ENCODE measurements around the gene RAD51C.
A peak's percentile ranks its signal among the peaks of the same experiment; 100 is the strongest.
"Not testable (repeated sequence)": the region's sequence is repeated elsewhere in the genome, so short reads cannot be mapped to it uniquely, and the experiment has no call there.

RAD51C gene

GRCh38 chr17:58684003-58684402, 8.4 kb upstream of the RAD51C start:
- Histone ChIP-seq H3K4me1 (ENCODE audit: control insufficient read depth in 2 of 2, insufficient read depth in 2 of 2, low read length in 2 of 2) (no peaks in the 10 kb centered on the region), H3K36me3 (ENCODE audit: control insufficient read depth in 2 of 2, insufficient read depth in 2 of 2, low read length in 2 of 2) (no peaks in the 10 kb centered on the region), H3K4me3 (ENCODE audit: low read length in 2 of 2) (no peak overlapping the region), H3K27me3 (ENCODE audit: control insufficient read depth in 2 of 2, insufficient read depth in 2 of 2, low read length in 2 of 2) (no peaks in the 10 kb centered on the region), H3K9ac (ENCODE audit: low read depth in 1 of 2, low read length in 2 of 2) (no peak overlapping the region), H3K27ac (ENCODE audit: low read depth in 2 of 2, low read length in 2 of 2) (no peak overlapping the region), H3K9me3 (ENCODE audit: control insufficient read depth in 2 of 2, low read length in 2 of 2) (no peaks in the 10 kb centered on the region)

GRCh38 chr17:58684462-58684861, 7.9 kb upstream of the RAD51C start:
- H3K4me3 ChIP-seq (ENCODE audit: low read length in 2 of 2); H3K27ac ChIP-seq (ENCODE audit: low read depth in 2 of 2, low read length in 2 of 2); H3K36me3 ChIP-seq (ENCODE audit: control insufficient read depth in 2 of 2, insufficient read depth in 2 of 2, low read length in 2 of 2); H3K9ac ChIP-seq (ENCODE audit: low read depth in 1 of 2, low read length in 2 of 2); H3K4me1 ChIP-seq (ENCODE audit: control insufficient read depth in 2 of 2, insufficient read depth in 2 of 2, low read length in 2 of 2); H3K27me3 ChIP-seq (ENCODE audit: control insufficient read depth in 2 of 2, insufficient read depth in 2 of 2, low read length in 2 of 2); H3K9me3 ChIP-seq (ENCODE audit: control insufficient read depth in 2 of 2, low read length in 2 of 2): not testable (repeated sequence)

GRCh38 chr17:58686980-58687379, 5.4 kb upstream of the RAD51C start:
- Histone ChIP-seq H3K4me3 (ENCODE audit: low read length in 2 of 2) (no peak overlapping the region), H3K9ac (ENCODE audit: low read depth in 1 of 2, low read length in 2 of 2) (no peak overlapping the region), H3K27ac (ENCODE audit: low read depth in 2 of 2, low read length in 2 of 2) (no peak overlapping the region), H3K36me3 (ENCODE audit: control insufficient read depth in 2 of 2, insufficient read depth in 2 of 2, low read length in 2 of 2) (no peaks in the 10 kb centered on the region), H3K9me3 (ENCODE audit: control insufficient read depth in 2 of 2, low read length in 2 of 2) (no peaks in the 10 kb centered on the region), H3K27me3 (ENCODE audit: control insufficient read depth in 2 of 2, insufficient read depth in 2 of 2, low read length in 2 of 2) (no peaks in the 10 kb centered on the region), H3K4me1 (ENCODE audit: control insufficient read depth in 2 of 2, insufficient read depth in 2 of 2, low read length in 2 of 2) (no peaks in the 10 kb centered on the region)

- Histone ChIP-seq H3K27me3 (ENCODE audit: control insufficient read depth in 2 of 2, insufficient read depth in 2 of 2, low read length in 2 of 2) (no peaks in the 10 kb centered on the region), H3K9me3 (ENCODE audit: control insufficient read depth in 2 of 2, low read length in 2 of 2) (no peaks in the 10 kb centered on the region), H3K4me3 (ENCODE audit: low read length in 2 of 2) (no peak overlapping the region)
These were observed 3.9 kb upstream of the RAD51C start for GRCh38 chr17:58688521-58688920.

GRCh38 chr17:58690033-58690432, 2.4 kb upstream of the RAD51C start:
- not testable (repeated sequence) for H3K27me3 ChIP-seq (ENCODE audit: control insufficient read depth in 2 of 2, insufficient read depth in 2 of 2, low read length in 2 of 2); H3K27ac ChIP-seq (ENCODE audit: low read depth in 2 of 2, low read length in 2 of 2); H3K4me3 ChIP-seq (ENCODE audit: low read length in 2 of 2); H3K9me3 ChIP-seq (ENCODE audit: control insufficient read depth in 2 of 2, low read length in 2 of 2); H3K4me1 ChIP-seq (ENCODE audit: control insufficient read depth in 2 of 2, insufficient read depth in 2 of 2, low read length in 2 of 2); H3K36me3 ChIP-seq (ENCODE audit: control insufficient read depth in 2 of 2, insufficient read depth in 2 of 2, low read length in 2 of 2); H3K9ac ChIP-seq (ENCODE audit: low read depth in 1 of 2, low read length in 2 of 2)

More at GRCh38 chr17:58688521-58688920, 3.9 kb upstream of the RAD51C start:
- H3K4me1 ChIP-seq (ENCODE audit: control insufficient read depth in 2 of 2, insufficient read depth in 2 of 2, low read length in 2 of 2), result peaks cover 7% of the 10 kb centered on the region in 2 donors
- H3K36me3 ChIP-seq (ENCODE audit: control insufficient read depth in 2 of 2, insufficient read depth in 2 of 2, low read length in 2 of 2), result no peaks in the 10 kb centered on the region
- no peak overlapping the region for H3K27ac ChIP-seq (ENCODE audit: low read depth in 2 of 2, low read length in 2 of 2)
- no peak overlapping the region for H3K9ac ChIP-seq (ENCODE audit: low read depth in 1 of 2, low read length in 2 of 2)

- peaks cover 0 to 3% of the 10 kb centered on the region in 2 donors for H3K36me3 ChIP-seq (ENCODE audit: control insufficient read depth in 2 of 2, insufficient read depth in 2 of 2, low read length in 2 of 2)
These were observed 632 bp upstream of the RAD51C start, which contains the start of gene TEX14 for GRCh38 chr17:58691701-58692238. Gene TEX14, minus strand, starts transcription at chr17:58692045. Its CDS starts 40,044 bp downstream, at chr17:58652001.

DNA sequence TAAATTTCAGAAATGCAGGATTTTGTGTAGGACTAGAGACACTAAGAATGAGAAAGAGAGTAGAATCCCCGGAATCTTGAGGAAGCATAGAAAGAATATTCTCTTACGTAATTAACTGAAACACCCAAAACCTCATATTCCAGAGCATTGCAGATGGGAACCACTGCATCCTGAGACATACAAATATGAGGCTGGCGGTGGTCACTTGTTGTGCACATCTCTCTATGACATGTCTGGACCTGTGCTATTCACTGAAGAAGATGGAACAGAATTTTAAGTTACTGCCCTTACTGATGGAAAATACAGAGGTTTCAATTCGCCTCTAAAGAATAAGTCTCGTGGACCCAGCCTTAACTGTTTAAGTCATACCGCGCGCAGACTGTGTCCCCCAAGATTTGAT, 806 bp downstream of the RAD51C start:
- H3K27me3 ChIP-seq (ENCODE audit: control insufficient read depth in 2 of 2, insufficient read depth in 2 of 2, low read length in 2 of 2), result no peaks in the 10 kb centered on the region
- peak overlapping the region; percentile 78 to 90 for H3K4me3 ChIP-seq (ENCODE audit: low read length in 2 of 2)
- H3K9ac ChIP-seq (ENCODE audit: low read depth in 1 of 2, low read length in 2 of 2), result peak overlapping the region; percentile 66 to 80
- H3K36me3 ChIP-seq (ENCODE audit: control insufficient read depth in 2 of 2, insufficient read depth in 2 of 2, low read length in 2 of 2), result peaks cover 0 to 3% of the 10 kb centered on the region in 2 donors
- no peaks in the 10 kb centered on the region for H3K9me3 ChIP-seq (ENCODE audit: control insufficient read depth in 2 of 2, low read length in 2 of 2)
- peaks cover 7 to 8% of the 10 kb centered on the region in 2 donors for H3K4me1 ChIP-seq (ENCODE audit: control insufficient read depth in 2 of 2, insufficient read depth in 2 of 2, low read length in 2 of 2)
- H3K27ac ChIP-seq (ENCODE audit: low read depth in 2 of 2, low read length in 2 of 2), result peak overlapping the region in 1 of 2 donors; percentile 75

More at GRCh38 chr17:58691701-58692238, 632 bp upstream of the RAD51C start, which contains the start of gene TEX14:
- Histone ChIP-seq H3K27ac (ENCODE audit: low read depth in 2 of 2, low read length in 2 of 2) (peak within 1 kb of the TSS; percentile 41 to 75), H3K9me3 (ENCODE audit: control insufficient read depth in 2 of 2, low read length in 2 of 2) (no peaks in the 10 kb centered on the region), H3K4me3 (ENCODE audit: low read length in 2 of 2) (peak within 1 kb of the TSS; percentile 78 to 90), H3K9ac (ENCODE audit: low read depth in 1 of 2, low read length in 2 of 2) (peak within 1 kb of the TSS; percentile 66 to 80), H3K4me1 (ENCODE audit: control insufficient read depth in 2 of 2, insufficient read depth in 2 of 2, low read length in 2 of 2) (peaks cover 7 to 8% of the 10 kb centered on the region in 2 donors), H3K27me3 (ENCODE audit: control insufficient read depth in 2 of 2, insufficient read depth in 2 of 2, low read length in 2 of 2) (no peaks in the 10 kb centered on the region)

GRCh38 chr17:58693751-58694150, 1.3 kb downstream of the RAD51C start:
- H3K4me3 ChIP-seq (ENCODE audit: low read length in 2 of 2), result no peak overlapping the region
- no peaks in the 10 kb centered on the region for H3K9me3 ChIP-seq (ENCODE audit: control insufficient read depth in 2 of 2, low read length in 2 of 2)
- no peak overlapping the region for H3K27ac ChIP-seq (ENCODE audit: low read depth in 2 of 2, low read length in 2 of 2)
- no peak overlapping the region for H3K9ac ChIP-seq (ENCODE audit: low read depth in 1 of 2, low read length in 2 of 2)
- H3K27me3 ChIP-seq (ENCODE audit: control insufficient read depth in 2 of 2, insufficient read depth in 2 of 2, low read length in 2 of 2), result no peaks in the 10 kb centered on the region
- peaks cover 7 to 8% of the 10 kb centered on the region in 2 donors for H3K4me1 ChIP-seq (ENCODE audit: control insufficient read depth in 2 of 2, insufficient read depth in 2 of 2, low read length in 2 of 2)
- H3K36me3 ChIP-seq (ENCODE audit: control insufficient read depth in 2 of 2, insufficient read depth in 2 of 2, low read length in 2 of 2), result peaks cover 0 to 3% of the 10 kb centered on the region in 2 donors

DNA sequence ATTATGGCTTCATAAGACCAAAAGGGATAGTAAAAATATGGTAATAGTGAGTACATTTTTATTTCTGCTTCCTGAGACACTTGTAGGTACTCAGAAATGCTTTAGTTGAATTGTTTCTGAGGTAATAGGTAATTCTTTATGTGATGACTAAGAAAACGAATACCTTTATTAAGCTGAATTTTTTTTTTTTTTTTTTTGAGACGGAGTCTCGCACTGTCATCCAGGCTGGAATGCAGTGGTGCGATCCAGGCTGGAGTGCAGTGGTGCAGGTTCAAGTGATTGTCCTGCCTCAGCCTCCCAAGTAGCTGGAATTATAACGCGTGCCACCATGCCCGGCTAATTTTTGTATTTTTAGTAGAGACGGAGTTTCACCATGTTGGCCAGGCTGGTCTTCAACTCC, 1.9 kb downstream of the RAD51C start:
- no peak overlapping the region for H3K4me3 ChIP-seq (ENCODE audit: low read length in 2 of 2)
- peaks cover 7 to 8% of the 10 kb centered on the region in 2 donors for H3K4me1 ChIP-seq (ENCODE audit: control insufficient read depth in 2 of 2, insufficient read depth in 2 of 2, low read length in 2 of 2)
- H3K36me3 ChIP-seq (ENCODE audit: control insufficient read depth in 2 of 2, insufficient read depth in 2 of 2, low read length in 2 of 2), result peaks cover 0 to 3% of the 10 kb centered on the region in 2 donors
- H3K27ac ChIP-seq (ENCODE audit: low read depth in 2 of 2, low read length in 2 of 2), result no peak overlapping the region
- no peaks in the 10 kb centered on the region for H3K9me3 ChIP-seq (ENCODE audit: control insufficient read depth in 2 of 2, low read length in 2 of 2)
- H3K9ac ChIP-seq (ENCODE audit: low read depth in 1 of 2, low read length in 2 of 2), result no peak overlapping the region
- H3K27me3 ChIP-seq (ENCODE audit: control insufficient read depth in 2 of 2, insufficient read depth in 2 of 2, low read length in 2 of 2), result no peaks in the 10 kb centered on the region

DNA sequence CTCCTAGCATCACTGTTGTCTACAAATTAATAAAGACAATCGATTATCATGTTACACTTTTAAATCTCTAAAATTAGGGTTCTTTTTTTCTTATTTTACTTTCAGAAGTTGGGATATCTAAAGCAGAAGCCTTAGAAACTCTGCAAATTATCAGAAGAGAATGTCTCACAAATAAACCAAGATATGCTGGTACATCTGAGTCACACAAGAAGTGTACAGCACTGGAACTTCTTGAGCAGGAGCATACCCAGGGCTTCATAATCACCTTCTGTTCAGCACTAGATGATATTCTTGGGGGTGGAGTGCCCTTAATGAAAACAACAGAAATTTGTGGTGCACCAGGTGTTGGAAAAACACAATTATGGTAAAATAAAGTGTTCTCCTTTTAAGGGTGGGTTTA, 2.4 kb downstream of the RAD51C start:
- Histone ChIP-seq H3K9ac (ENCODE audit: low read depth in 1 of 2, low read length in 2 of 2) (no peak overlapping the region), H3K36me3 (ENCODE audit: control insufficient read depth in 2 of 2, insufficient read depth in 2 of 2, low read length in 2 of 2) (peaks cover 0 to 4% of the 10 kb centered on the region in 2 donors), H3K9me3 (ENCODE audit: control insufficient read depth in 2 of 2, low read length in 2 of 2) (no peaks in the 10 kb centered on the region), H3K27ac (ENCODE audit: low read depth in 2 of 2, low read length in 2 of 2) (no peak overlapping the region), H3K4me1 (ENCODE audit: control insufficient read depth in 2 of 2, insufficient read depth in 2 of 2, low read length in 2 of 2) (peaks cover 7 to 8% of the 10 kb centered on the region in 2 donors), H3K4me3 (ENCODE audit: low read length in 2 of 2) (no peak overlapping the region), H3K27me3 (ENCODE audit: control insufficient read depth in 2 of 2, insufficient read depth in 2 of 2, low read length in 2 of 2) (no peaks in the 10 kb centered on the region)

Data from mucosa of rectum (tissue), 2 donors.